Fibroblast of mammary gland (primary cell): ENCODE measurements around the gene RTL10.
"Not testable (repeated sequence)": the region's sequence is repeated elsewhere in the genome, so short reads cannot be mapped to it uniquely, and the experiment has no call there.

Experiments
- DNase-seq: peaks from one replicate; pipeline ENCODE4 v3.0.0-alpha.2; 2010; ENCODE audit warnings: low read depth
- H3K4me3 ChIP-seq: 2 replicates; pipeline ENCODE4 v1.5.1; 2011; ENCODE audit warnings: low read depth, mild to moderate bottlenecking, low read length, moderate library complexity; ENCODE audit not compliant: control insufficient read depth
- CTCF ChIP-seq: conservative IDR thresholded peaks from 2 replicates; pipeline ENCODE4 v1.5.1; 2011; ENCODE audit warnings: low read depth, low read length, inconsistent platforms; ENCODE audit not compliant: control insufficient read depth, insufficient read depth

Gene RTL10

GRCh38 chr22:19832476-19833108 is 22.1 kb downstream of the RTL10 start:
- no peak overlapping the region for H3K4me3 ChIP-seq
- DNase-seq: no peak
- TF ChIP-seq CTCF: no peak

- H3K4me3 ChIP-seq, DNase-seq: not testable (repeated sequence)
Measured at GRCh38 chr22:19831979-19832378, 22.7 kb downstream of the RTL10 start.

GRCh38 chr22:19831016-19831415 is 23.7 kb downstream of the RTL10 start:
- no peak overlapping the region for H3K4me3 ChIP-seq
- no peak for DNase-seq
- no peak for TF ChIP-seq CTCF

- TF ChIP-seq CTCF: no peak
- no peak overlapping the region for H3K4me3 ChIP-seq
- no peak for DNase-seq
Measured at GRCh38 chr22:19828035-19828401, 26.7 kb downstream of the RTL10 start.

GRCh38 chr22:19827341-19828034 is 27.2 kb downstream of the RTL10 start:
- no peak overlapping the region for H3K4me3 ChIP-seq
- no peak for TF ChIP-seq CTCF
- DNase-seq: no peak

- no peak for DNase-seq
- no peak for TF ChIP-seq CTCF
- H3K4me3 ChIP-seq: no peak overlapping the region
Measured at GRCh38 chr22:19826619-19826950, 28.1 kb downstream of the RTL10 start.

- no peak overlapping the region for H3K4me3 ChIP-seq
- DNase-seq: no peak
- TF ChIP-seq CTCF: no peak
Measured at GRCh38 chr22:19825904-19826618, 28.6 kb downstream of the RTL10 start.
